ENCODE results near the gene IAPP.

- TF ChIP-seq, protein P1, sequence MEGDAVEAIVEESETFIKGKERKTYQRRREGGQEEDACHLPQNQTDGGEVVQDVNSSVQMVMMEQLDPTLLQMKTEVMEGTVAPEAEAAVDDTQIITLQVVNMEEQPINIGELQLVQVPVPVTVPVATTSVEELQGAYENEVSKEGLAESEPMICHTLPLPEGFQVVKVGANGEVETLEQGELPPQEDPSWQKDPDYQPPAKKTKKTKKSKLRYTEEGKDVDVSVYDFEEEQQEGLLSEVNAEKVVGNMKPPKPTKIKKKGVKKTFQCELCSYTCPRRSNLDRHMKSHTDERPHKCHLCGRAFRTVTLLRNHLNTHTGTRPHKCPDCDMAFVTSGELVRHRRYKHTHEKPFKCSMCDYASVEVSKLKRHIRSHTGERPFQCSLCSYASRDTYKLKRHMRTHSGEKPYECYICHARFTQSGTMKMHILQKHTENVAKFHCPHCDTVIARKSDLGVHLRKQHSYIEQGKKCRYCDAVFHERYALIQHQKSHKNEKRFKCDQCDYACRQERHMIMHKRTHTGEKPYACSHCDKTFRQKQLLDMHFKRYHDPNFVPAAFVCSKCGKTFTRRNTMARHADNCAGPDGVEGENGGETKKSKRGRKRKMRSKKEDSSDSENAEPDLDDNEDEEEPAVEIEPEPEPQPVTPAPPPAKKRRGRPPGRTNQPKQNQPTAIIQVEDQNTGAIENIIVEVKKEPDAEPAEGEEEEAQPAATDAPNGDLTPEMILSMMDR (IDR thresholded peaks at IDR 0.05 in 2 of 3, conservative IDR thresholded peaks at IDR 0.05 in 1 of 3; ENCODE audit: borderline replicate concordance in 1 of 3, insufficient read depth in 1 of 3, low read depth in 2 of 3, low read length in 2 of 3), result no peak
- TF ChIP-seq SRF (IDR thresholded peaks at IDR 0.05; ENCODE audit: low read depth) (no peak), EZH2phosphoT487 (IDR thresholded peaks at IDR 0.05; ENCODE audit: borderline replicate concordance) (no peak), POLR2A (IDR thresholded peaks at IDR 0.05; ENCODE audit: borderline replicate concordance, extremely low read depth, insufficient read depth, insufficient read length) (no peak), ZNF274 (IDR thresholded peaks at IDR 0.05; ENCODE audit: low read depth, low read length) (no peak), EZH2 (IDR thresholded peaks at IDR 0.05) (no peak), REST (IDR thresholded peaks at IDR 0.05; ENCODE audit: low read depth) (no peak), ZBTB33 (IDR thresholded peaks at IDR 0.05; ENCODE audit: extremely low read depth, insufficient replicate concordance, low read length) (no peak), JUND (IDR thresholded peaks at IDR 0.05) (no peak), POLR2AphosphoS5 (IDR thresholded peaks at IDR 0.05; ENCODE audit: low read depth, low read length) (no peak), YY1 (IDR thresholded peaks at IDR 0.05; ENCODE audit: extremely low read depth, insufficient replicate concordance, low read depth, low read length) (no peak), MAX (IDR thresholded peaks at IDR 0.05) (no peak), RAD21 (IDR thresholded peaks at IDR 0.05; ENCODE audit: low read depth) (no peak), EGR1 (IDR thresholded peaks at IDR 0.05; ENCODE audit: low read depth) (no peak)
These were observed 21.7 kb upstream of the IAPP start for GRCh38 chr12:21350975-21351374.
